OCI-LY1 (cell line): ENCODE data around the gene CXCL12.

Source experiments
- H2AFZ ChIP-seq: fragments of 200-600 bp; sonication (generic), shearing (Covaris generic); 2 replicates; pipeline ENCODE4 v1.6.0; 2014; ENCODE audit warnings: antibody characterized with exemption, mild to moderate bottlenecking, low read length
- H3F3A ChIP-seq: fragments of 200-600 bp; sonication (generic), shearing (Covaris generic); 2 replicates; pipeline ENCODE4 v1.6.0; 2014; ENCODE audit warnings: mild to moderate bottlenecking, antibody characterized with exemption, low read length, moderate library complexity; ENCODE audit not compliant: insufficient read depth
- H3K27ac ChIP-seq: fragments of 200-600 bp; sonication (generic); 2 replicates; pipeline ENCODE4 v1.5.1; 2014; ENCODE audit warnings: low read length, mixed run types, mild to moderate bottlenecking, low read depth; ENCODE audit not compliant: poor library complexity, severe bottlenecking
- H3K27me3 ChIP-seq: fragments of 200-600 bp; sonication (generic); 2 replicates; pipeline ENCODE4 v1.6.0; 2014; ENCODE audit warnings: antibody characterized with exemption, mild to moderate bottlenecking, low read length, moderate library complexity; ENCODE audit not compliant: insufficient read depth
- H3K36me3 ChIP-seq: fragments of 200-600 bp; sonication (generic); 2 replicates; pipeline ENCODE4 v1.6.1; 2014; ENCODE audit warnings: mild to moderate bottlenecking, antibody characterized with exemption, low read length, moderate library complexity, mixed read lengths; ENCODE audit not compliant: insufficient read depth
- H3K4me1 ChIP-seq: fragments of 200-600 bp; sonication (generic); 2 replicates; pipeline ENCODE4 v1.5.1; 2014; ENCODE audit warnings: mild to moderate bottlenecking, low read length, moderate library complexity; ENCODE audit not compliant: insufficient read depth, severe bottlenecking
- H3K4me2 ChIP-seq: fragments of 200-600 bp; sonication (generic), shearing (Covaris generic); 2 replicates; pipeline ENCODE4 v1.6.1; 2014; ENCODE audit warnings: low read length
- H3K4me3 ChIP-seq: fragments of 200-600 bp; sonication (generic); 2 replicates; pipeline ENCODE4 v1.5.1; 2014; ENCODE audit warnings: low read length, low read depth, mild to moderate bottlenecking, mixed read lengths; ENCODE audit not compliant: poor library complexity, severe bottlenecking
- H3K79me2 ChIP-seq: fragments of 200-600 bp; shearing (Covaris generic); 2 replicates; pipeline ENCODE4 v1.6.1; 2016; ENCODE audit warnings: mixed run types, low read length, mixed read lengths; ENCODE audit not compliant: insufficient read depth
- H3K9ac ChIP-seq: fragments of 200-600 bp; sonication (generic), shearing (Covaris generic); 2 replicates; pipeline ENCODE4 v1.6.1; 2014; ENCODE audit warnings: mild to moderate bottlenecking, low read length, mixed read lengths
- H3K9me2 ChIP-seq: fragments of 200-600 bp; sonication (generic), shearing (Covaris generic); 2 replicates; pipeline ENCODE4 v1.6.1; 2014; ENCODE audit warnings: low read depth, mild to moderate bottlenecking, low read length, mixed read lengths
- H3K9me3 ChIP-seq: fragments of 200-600 bp; shearing (Covaris generic); 2 replicates; pipeline ENCODE4 v1.6.1; 2014; ENCODE audit warnings: low read length, mixed read lengths
- H4K20me1 ChIP-seq: fragments of 200-600 bp; sonication (generic), shearing (Covaris generic); 2 replicates; pipeline ENCODE4 v1.6.0; 2016; ENCODE audit warnings: mild to moderate bottlenecking, low read length; ENCODE audit not compliant: insufficient read depth
- EZH2 ChIP-seq: fragments of 200-600 bp; sonication (generic), shearing (Covaris generic); IDR thresholded peaks from 2 replicates; pipeline ENCODE4 v1.8.0; 2017; ENCODE audit warnings: borderline replicate concordance, mixed run types, mild to moderate bottlenecking, antibody characterized with exemption, low read length, moderate library complexity, mixed read lengths
- TF ChIP-seq, protein P1 (sequence below): fragments of 200-600 bp; sonication (generic), shearing (Covaris generic); IDR thresholded peaks from 2 replicates; pipeline ENCODE4 v1.5.1; 2017; ENCODE audit warnings: mild to moderate bottlenecking, antibody characterized with exemption, low read length, moderate library complexity, mixed read lengths

The CXCL12 gene

GRCh38 chr10:44379907-44380306 is 5.0 kb downstream of the CXCL12 start:
- Histone ChIP-seq H3F3A (no peaks in the 10 kb centered on the region), H3K9ac (no peak overlapping the region), H3K27ac (no peak overlapping the region), H3K9me3 (no peaks in the 10 kb centered on the region), H3K27me3 (no peaks in the 10 kb centered on the region), H3K4me3 (no peak overlapping the region), H3K36me3 (no peaks in the 10 kb centered on the region), H3K9me2 (no peaks in the 10 kb centered on the region), H3K4me1 (no peaks in the 10 kb centered on the region), H3K79me2 (no peaks in the 10 kb centered on the region), H2AFZ (no peak overlapping the region), H4K20me1 (no peaks in the 10 kb centered on the region), H3K4me2 (no peak overlapping the region)
- TF ChIP-seq EZH2: no peak
- TF ChIP-seq, protein P1, sequence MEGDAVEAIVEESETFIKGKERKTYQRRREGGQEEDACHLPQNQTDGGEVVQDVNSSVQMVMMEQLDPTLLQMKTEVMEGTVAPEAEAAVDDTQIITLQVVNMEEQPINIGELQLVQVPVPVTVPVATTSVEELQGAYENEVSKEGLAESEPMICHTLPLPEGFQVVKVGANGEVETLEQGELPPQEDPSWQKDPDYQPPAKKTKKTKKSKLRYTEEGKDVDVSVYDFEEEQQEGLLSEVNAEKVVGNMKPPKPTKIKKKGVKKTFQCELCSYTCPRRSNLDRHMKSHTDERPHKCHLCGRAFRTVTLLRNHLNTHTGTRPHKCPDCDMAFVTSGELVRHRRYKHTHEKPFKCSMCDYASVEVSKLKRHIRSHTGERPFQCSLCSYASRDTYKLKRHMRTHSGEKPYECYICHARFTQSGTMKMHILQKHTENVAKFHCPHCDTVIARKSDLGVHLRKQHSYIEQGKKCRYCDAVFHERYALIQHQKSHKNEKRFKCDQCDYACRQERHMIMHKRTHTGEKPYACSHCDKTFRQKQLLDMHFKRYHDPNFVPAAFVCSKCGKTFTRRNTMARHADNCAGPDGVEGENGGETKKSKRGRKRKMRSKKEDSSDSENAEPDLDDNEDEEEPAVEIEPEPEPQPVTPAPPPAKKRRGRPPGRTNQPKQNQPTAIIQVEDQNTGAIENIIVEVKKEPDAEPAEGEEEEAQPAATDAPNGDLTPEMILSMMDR: no peak

GRCh38 chr10:44378626-44379025 is 6.3 kb downstream of the CXCL12 start:
- no peak overlapping the region for H3K9ac ChIP-seq
- H2AFZ ChIP-seq: no peak overlapping the region
- H3K27me3 ChIP-seq: no peaks in the 10 kb centered on the region
- H3K4me1 ChIP-seq: no peaks in the 10 kb centered on the region
- H4K20me1 ChIP-seq: no peaks in the 10 kb centered on the region
- no peaks in the 10 kb centered on the region for H3K9me3 ChIP-seq
- H3K79me2 ChIP-seq: no peaks in the 10 kb centered on the region
- H3K4me2 ChIP-seq: no peak overlapping the region
- H3K36me3 ChIP-seq: no peaks in the 10 kb centered on the region
- H3F3A ChIP-seq: no peaks in the 10 kb centered on the region
- TF ChIP-seq EZH2: no peak
- TF ChIP-seq, protein P1: no peak
- H3K27ac ChIP-seq: no peak overlapping the region
- no peaks in the 10 kb centered on the region for H3K9me2 ChIP-seq
- H3K4me3 ChIP-seq: no peak overlapping the region

DNA sequence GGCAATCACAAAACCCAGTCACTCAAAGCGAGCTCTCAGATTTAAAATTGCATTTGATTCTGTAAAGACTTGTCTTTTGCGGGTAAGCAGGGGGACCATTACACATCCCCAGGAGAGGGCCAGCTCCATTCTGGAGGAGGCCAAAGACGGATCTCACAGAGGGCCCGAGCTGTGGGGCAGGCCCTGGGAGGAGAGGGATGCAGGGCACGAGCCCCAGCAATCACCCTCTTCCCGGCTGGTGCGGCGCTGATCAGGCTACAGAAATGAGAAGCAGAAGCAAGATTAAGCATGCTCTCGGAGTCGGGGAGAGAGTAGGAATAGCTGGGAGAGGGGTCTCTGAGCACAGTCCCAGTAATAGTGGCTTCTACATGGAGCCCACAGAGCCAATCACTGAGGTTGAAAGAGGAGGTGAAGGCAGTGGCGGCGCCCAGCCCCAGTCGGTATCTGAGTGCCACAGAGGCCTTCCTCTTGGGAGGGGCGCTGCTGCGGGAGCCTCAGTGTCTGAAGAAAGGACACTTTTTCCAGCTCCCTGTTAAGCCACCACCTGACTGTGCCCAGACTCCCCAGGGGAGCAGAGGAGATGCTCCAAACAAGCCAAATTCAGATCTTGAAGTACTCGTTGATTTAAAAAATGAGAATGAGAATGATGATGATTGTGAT is 7.1 kb downstream of the CXCL12 start:
- H3K79me2 ChIP-seq: no peaks in the 10 kb centered on the region
- no peaks in the 10 kb centered on the region for H4K20me1 ChIP-seq
- H2AFZ ChIP-seq: no peak overlapping the region
- H3K36me3 ChIP-seq: no peaks in the 10 kb centered on the region
- no peak overlapping the region for H3K9ac ChIP-seq
- H3K27ac ChIP-seq: no peak overlapping the region
- no peak for TF ChIP-seq EZH2
- TF ChIP-seq, protein P1: no peak
- no peak overlapping the region for H3K4me3 ChIP-seq
- H3K4me2 ChIP-seq: no peak overlapping the region
- no peaks in the 10 kb centered on the region for H3K27me3 ChIP-seq
- no peaks in the 10 kb centered on the region for H3K9me3 ChIP-seq
- H3K9me2 ChIP-seq: no peaks in the 10 kb centered on the region
- no peaks in the 10 kb centered on the region for H3F3A ChIP-seq
- H3K4me1 ChIP-seq: no peaks in the 10 kb centered on the region
